KMS-11 (cell line): Measurements from ENCODE around the gene SLC26A8.

Source experiments
- H2AFZ ChIP-seq: fragments of 200-600 bp; sonication (generic); 2 replicates; pipeline ENCODE4 v1.6.1; 2016; ENCODE audit warnings: antibody characterized with exemption, mixed run types, low read depth
- H3K27ac ChIP-seq: fragments of 200-600 bp; sonication (generic); 2 replicates; pipeline ENCODE4 v1.6.1; 2016; ENCODE audit warnings: mild to moderate bottlenecking, mixed run types
- H3K27me3 ChIP-seq: fragments of 200-600 bp; sonication (generic); 2 replicates; pipeline ENCODE4 v1.6.1; 2017; ENCODE audit warnings: mild to moderate bottlenecking, low read depth, mixed run types, moderate library complexity; ENCODE audit not compliant: insufficient read depth
- H3K36me3 ChIP-seq: fragments of 200-600 bp; sonication (generic); 2 replicates; pipeline ENCODE4 v1.6.1; 2017; ENCODE audit warnings: mild to moderate bottlenecking, mixed run types; ENCODE audit not compliant: insufficient read depth
- H3K4me1 ChIP-seq: fragments of 200-600 bp; sonication (generic); 2 replicates; pipeline ENCODE4 v1.6.1; 2016; ENCODE audit warnings: mild to moderate bottlenecking, low read depth, mixed run types; ENCODE audit not compliant: poor library complexity, severe bottlenecking
- H3K4me2 ChIP-seq: fragments of 200-600 bp; sonication (generic); 2 replicates; pipeline ENCODE4 v1.7.0; 2016; ENCODE audit warnings: mild to moderate bottlenecking, mixed run types
- H3K4me3 ChIP-seq: fragments of 200-600 bp; sonication (generic); IDR thresholded peaks from 2 replicates; pipeline ENCODE4 v1.6.1; 2017; ENCODE audit warnings: low read depth, low read length, mixed read lengths; ENCODE audit not compliant: insufficient read depth
- H3K79me2 ChIP-seq: fragments of 200-600 bp; sonication (generic); 2 replicates; pipeline ENCODE4 v1.6.1; 2016; ENCODE audit warnings: low read depth, mixed run types; ENCODE audit not compliant: insufficient read depth
- H3K9ac ChIP-seq: fragments of 200-600 bp; sonication (generic); 2 replicates; pipeline ENCODE4 v1.6.1; 2016; ENCODE audit warnings: mild to moderate bottlenecking, mixed run types
- H4K20me1 ChIP-seq: fragments of 200-600 bp; sonication (generic); 2 replicates; pipeline ENCODE4 v1.6.1; 2016; ENCODE audit warnings: mild to moderate bottlenecking, mixed run types; ENCODE audit not compliant: insufficient read depth
- TF ChIP-seq, protein P1 (sequence below): fragments of 200-600 bp; sonication (generic); conservative IDR thresholded peaks from 2 replicates; pipeline ENCODE4 v1.6.1; 2017; ENCODE audit warnings: low read depth, mild to moderate bottlenecking, antibody characterized with exemption, low read length, moderate library complexity, mixed read lengths

SLC26A8 gene

DNA sequence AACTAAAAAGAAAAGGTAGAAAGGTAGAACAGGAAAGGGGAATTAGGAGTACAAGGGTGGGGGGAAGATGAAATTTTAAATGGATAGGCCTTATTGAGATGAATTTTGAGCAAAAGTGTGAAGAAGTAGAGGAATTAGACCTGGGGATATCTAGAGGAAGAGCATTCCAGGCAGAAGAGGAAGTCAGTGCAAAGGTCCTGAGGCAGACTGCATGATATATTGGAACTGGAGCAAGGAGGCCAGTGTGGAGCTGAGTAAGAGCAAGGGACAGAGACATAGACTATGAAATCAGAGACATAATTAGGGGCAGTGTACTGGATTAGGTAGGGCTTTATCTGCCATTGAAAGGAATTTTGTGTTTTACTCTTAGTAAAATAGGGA, 43.6 kb upstream of the SLC26A8 start:
- no peaks in the 10 kb centered on the region for H3K4me1 ChIP-seq
- H2AFZ ChIP-seq = no peak overlapping the region
- no peak overlapping the region for H3K27ac ChIP-seq
- no peak overlapping the region for H3K4me2 ChIP-seq
- H3K36me3 ChIP-seq = no peaks in the 10 kb centered on the region
- TF ChIP-seq, protein P1, sequence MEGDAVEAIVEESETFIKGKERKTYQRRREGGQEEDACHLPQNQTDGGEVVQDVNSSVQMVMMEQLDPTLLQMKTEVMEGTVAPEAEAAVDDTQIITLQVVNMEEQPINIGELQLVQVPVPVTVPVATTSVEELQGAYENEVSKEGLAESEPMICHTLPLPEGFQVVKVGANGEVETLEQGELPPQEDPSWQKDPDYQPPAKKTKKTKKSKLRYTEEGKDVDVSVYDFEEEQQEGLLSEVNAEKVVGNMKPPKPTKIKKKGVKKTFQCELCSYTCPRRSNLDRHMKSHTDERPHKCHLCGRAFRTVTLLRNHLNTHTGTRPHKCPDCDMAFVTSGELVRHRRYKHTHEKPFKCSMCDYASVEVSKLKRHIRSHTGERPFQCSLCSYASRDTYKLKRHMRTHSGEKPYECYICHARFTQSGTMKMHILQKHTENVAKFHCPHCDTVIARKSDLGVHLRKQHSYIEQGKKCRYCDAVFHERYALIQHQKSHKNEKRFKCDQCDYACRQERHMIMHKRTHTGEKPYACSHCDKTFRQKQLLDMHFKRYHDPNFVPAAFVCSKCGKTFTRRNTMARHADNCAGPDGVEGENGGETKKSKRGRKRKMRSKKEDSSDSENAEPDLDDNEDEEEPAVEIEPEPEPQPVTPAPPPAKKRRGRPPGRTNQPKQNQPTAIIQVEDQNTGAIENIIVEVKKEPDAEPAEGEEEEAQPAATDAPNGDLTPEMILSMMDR = no peak
- peaks cover 16% of the 10 kb centered on the region; the same call in 1 of the 2 replicates for H3K79me2 ChIP-seq
- no peaks in the 10 kb centered on the region for H4K20me1 ChIP-seq
- no peak overlapping the region for H3K4me3 ChIP-seq
- H3K9ac ChIP-seq = no peak overlapping the region
- no peaks in the 10 kb centered on the region for H3K27me3 ChIP-seq

DNA sequence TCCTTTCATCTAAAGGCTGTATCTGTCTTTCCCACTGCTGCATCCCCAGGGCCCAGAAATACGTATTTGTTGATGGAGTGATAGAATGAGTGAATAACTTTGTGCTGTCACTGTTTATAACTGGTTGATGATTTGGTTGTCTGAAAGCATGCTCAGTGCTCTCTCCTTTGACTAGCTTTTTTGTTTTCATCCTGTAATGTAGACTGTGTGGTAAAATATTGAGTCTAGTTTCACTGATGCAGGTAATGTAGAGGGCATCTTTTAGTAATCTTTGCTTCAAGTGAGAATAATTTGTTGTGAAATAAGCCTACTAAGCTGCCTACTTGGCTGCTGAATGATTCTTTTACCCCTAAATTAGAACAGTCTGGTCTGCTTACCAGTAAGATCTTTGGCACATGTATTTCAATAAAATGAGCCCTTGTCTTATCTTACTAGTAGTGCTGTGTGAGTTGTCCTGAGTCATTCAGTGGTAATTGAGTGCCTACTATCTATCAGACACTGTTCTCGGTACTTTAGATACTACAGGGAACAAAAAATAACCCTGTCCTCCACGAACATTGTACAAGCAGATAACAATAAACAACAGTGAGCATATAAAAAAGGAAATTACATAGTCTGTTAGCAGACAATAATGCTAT, 43.1 kb upstream of the SLC26A8 start:
- no peak overlapping the region for H3K27ac ChIP-seq
- H3K36me3 ChIP-seq = no peaks in the 10 kb centered on the region
- peaks cover 20% of the 10 kb centered on the region; the same call in 1 of the 2 replicates for H3K79me2 ChIP-seq
- H2AFZ ChIP-seq = no peak overlapping the region
- no peak overlapping the region for H3K9ac ChIP-seq
- no peak overlapping the region for H3K4me3 ChIP-seq
- no peak overlapping the region for H3K4me2 ChIP-seq
- TF ChIP-seq, protein P1 = no peak
- H4K20me1 ChIP-seq = no peaks in the 10 kb centered on the region
- no peaks in the 10 kb centered on the region for H3K27me3 ChIP-seq
- H3K4me1 ChIP-seq = no peaks in the 10 kb centered on the region

DNA sequence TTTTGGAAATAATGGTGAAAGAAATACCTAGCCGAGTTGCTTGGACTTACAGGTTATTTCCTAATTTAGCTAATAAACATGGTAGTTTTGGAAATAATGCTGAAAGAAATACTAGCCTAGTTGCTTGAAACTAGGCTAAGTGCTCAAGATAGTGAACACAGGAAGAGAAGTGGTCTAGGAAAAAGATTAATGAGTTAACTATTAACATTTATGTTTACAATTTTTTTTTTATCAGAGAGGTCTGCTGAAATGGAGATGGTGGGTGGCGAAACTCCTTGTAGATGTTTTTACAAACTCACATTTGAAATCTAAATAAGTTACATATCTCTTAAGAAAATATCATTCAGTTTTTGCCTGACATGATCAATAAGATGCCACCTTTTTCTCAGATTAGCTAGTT, 42.4 kb upstream of the SLC26A8 start:
- H3K27me3 ChIP-seq = no peaks in the 10 kb centered on the region
- H3K4me2 ChIP-seq = no peak overlapping the region
- no peak overlapping the region for H3K4me3 ChIP-seq
- TF ChIP-seq, protein P1 = no peak
- no peak overlapping the region for H3K9ac ChIP-seq
- no peaks in the 10 kb centered on the region for H4K20me1 ChIP-seq
- H3K4me1 ChIP-seq = no peaks in the 10 kb centered on the region
- H2AFZ ChIP-seq = no peak overlapping the region
- peaks cover 24% of the 10 kb centered on the region; the same call in 1 of the 2 replicates for H3K79me2 ChIP-seq
- H3K27ac ChIP-seq = no peak overlapping the region
- no peaks in the 10 kb centered on the region for H3K36me3 ChIP-seq

DNA sequence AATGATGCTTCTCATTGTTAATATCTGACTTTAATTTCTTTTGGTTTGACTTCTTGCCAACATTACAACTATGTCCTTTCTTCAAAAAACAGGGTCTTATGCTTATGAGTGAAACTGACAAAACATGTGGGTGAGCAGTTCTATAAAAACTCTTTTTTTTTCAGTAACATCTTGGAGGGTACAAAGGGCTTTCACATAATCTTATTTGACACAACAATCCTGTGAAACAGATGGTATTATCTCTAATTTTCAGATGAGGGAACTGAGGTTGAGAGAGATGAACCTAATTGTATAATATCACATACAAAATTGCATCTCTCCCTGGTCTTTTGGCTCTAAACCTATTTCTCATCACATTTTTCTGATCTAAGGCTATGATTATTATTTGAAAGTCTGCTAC, 41.5 kb upstream of the SLC26A8 start:
- no peak overlapping the region for H2AFZ ChIP-seq
- no peak overlapping the region for H3K4me2 ChIP-seq
- no peak overlapping the region for H3K27ac ChIP-seq
- no peaks in the 10 kb centered on the region for H3K27me3 ChIP-seq
- no peaks in the 10 kb centered on the region for H3K36me3 ChIP-seq
- TF ChIP-seq, protein P1 = no peak
- no peak overlapping the region for H3K9ac ChIP-seq
- H3K4me3 ChIP-seq = no peak overlapping the region
- H3K4me1 ChIP-seq = no peaks in the 10 kb centered on the region
- peaks cover 24% of the 10 kb centered on the region; the same call in 1 of the 2 replicates for H3K79me2 ChIP-seq
- no peaks in the 10 kb centered on the region for H4K20me1 ChIP-seq
